Measurements from ENCODE around the gene FRAT1. TPM values are rescaled to one million over a fixed set of nuclear protein-coding genes. Genes with fewer than 3 reads are reported as not detected.
A peak's percentile ranks its signal among the peaks of the same experiment; 100 is the strongest.

Gene FRAT1
- polyA plus RNA-seq, 3 donors, result 17.0 to 34.4 (median 31.2) TPM

GRCh38 chr10:97362310-97363033, 43.4 kb downstream of the FRAT1 start:
- H3K27ac ChIP-seq (ENCODE audit: low read depth in 1 of 2, low read length in 2 of 2), result peak overlapping the region in 1 of 2 donors; percentile 38
- peak overlapping the region in 5 of 7 donors; percentile 41 to 83 (median 73) for H3K27ac Mint-ChIP-seq
- intact Hi-C loops (cut with micrococcal nuclease), result no loop called here

GRCh38 chr10:97363071-97363470, 44.0 kb downstream of the FRAT1 start:
- Histone ChIP-seq H3K36me3 (replicated peaks in 1 of 2; ENCODE audit: control insufficient read depth in 1 of 2, insufficient read depth in 2 of 2, low read length in 2 of 2) (peaks cover 30 to 77% of the 10 kb centered on the region in 2 donors), H3K4me2 (replicated peaks; ENCODE audit: extremely low read depth, low read length, poor library complexity, severe bottlenecking) (no peak overlapping the region), H4K20me1 (ENCODE audit: insufficient read depth, low read length) (no peaks in the 10 kb centered on the region), H3K4me1 (ENCODE audit: control insufficient read depth in 1 of 2, insufficient read depth in 2 of 2, low read length in 2 of 2) (peaks cover 97 to 100% of the 10 kb centered on the region in 2 donors), H3K9me3 (replicated peaks in 1 of 2; ENCODE audit: control insufficient read depth in 1 of 2, insufficient read depth in 1 of 2, low read length in 2 of 2) (no peaks in the 10 kb centered on the region), H3K9ac (ENCODE audit: insufficient read depth, low read length, poor library complexity, severe bottlenecking) (no peak overlapping the region), H3K4me3 (replicated peaks in 1 of 3; ENCODE audit: low read depth in 2 of 3, low read length in 3 of 3) (no peak overlapping the region), H3K27ac (ENCODE audit: low read depth in 1 of 2, low read length in 2 of 2) (peak overlapping the region in 1 of 2 donors; percentile 26), H3K79me2 (ENCODE audit: insufficient read depth, low read length) (peaks cover 27% of the 10 kb centered on the region), H3K27me3 (ENCODE audit: control insufficient read depth in 2 of 2, insufficient read depth in 2 of 2, low read length in 2 of 2) (no peaks in the 10 kb centered on the region), H2AFZ (ENCODE audit: insufficient read depth, low read depth, low read length, poor library complexity, severe bottlenecking) (no peak overlapping the region)
- no peak overlapping the region for H3K4me3 Mint-ChIP-seq
- H3K36me3 Mint-ChIP-seq, result peaks cover 73 to 96% of the 10 kb centered on the region in 2 donors
- WGBS (ENCODE audit: insufficient coverage), result 92% methylated on average over 2 of the region's 4 CpGs
- intact Hi-C loops (cut with micrococcal nuclease), result no loop called here
- H3K27me3 Mint-ChIP-seq (ENCODE audit: low read depth in 3 of 3), result peaks cover 1 to 4% (median 1%) of the 10 kb centered on the region in 3 donors
- peak overlapping the region in 3 of 7 donors; percentile 11 to 83 (median 47) for H3K27ac Mint-ChIP-seq
- TF ChIP-seq, protein P1, sequence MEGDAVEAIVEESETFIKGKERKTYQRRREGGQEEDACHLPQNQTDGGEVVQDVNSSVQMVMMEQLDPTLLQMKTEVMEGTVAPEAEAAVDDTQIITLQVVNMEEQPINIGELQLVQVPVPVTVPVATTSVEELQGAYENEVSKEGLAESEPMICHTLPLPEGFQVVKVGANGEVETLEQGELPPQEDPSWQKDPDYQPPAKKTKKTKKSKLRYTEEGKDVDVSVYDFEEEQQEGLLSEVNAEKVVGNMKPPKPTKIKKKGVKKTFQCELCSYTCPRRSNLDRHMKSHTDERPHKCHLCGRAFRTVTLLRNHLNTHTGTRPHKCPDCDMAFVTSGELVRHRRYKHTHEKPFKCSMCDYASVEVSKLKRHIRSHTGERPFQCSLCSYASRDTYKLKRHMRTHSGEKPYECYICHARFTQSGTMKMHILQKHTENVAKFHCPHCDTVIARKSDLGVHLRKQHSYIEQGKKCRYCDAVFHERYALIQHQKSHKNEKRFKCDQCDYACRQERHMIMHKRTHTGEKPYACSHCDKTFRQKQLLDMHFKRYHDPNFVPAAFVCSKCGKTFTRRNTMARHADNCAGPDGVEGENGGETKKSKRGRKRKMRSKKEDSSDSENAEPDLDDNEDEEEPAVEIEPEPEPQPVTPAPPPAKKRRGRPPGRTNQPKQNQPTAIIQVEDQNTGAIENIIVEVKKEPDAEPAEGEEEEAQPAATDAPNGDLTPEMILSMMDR (IDR thresholded peaks at IDR 0.05), result no peak
- DNase-seq, result no peak
- H3K9me3 Mint-ChIP-seq, result peaks cover 0 to 3% (median 0%) of the 10 kb centered on the region in 7 donors
- H3K4me1 Mint-ChIP-seq, result peaks cover 99% of the 10 kb centered on the region

More at GRCh38 chr10:97362310-97363033, 43.4 kb downstream of the FRAT1 start:
- Histone ChIP-seq H3K27me3 (ENCODE audit: control insufficient read depth in 2 of 2, insufficient read depth in 2 of 2, low read length in 2 of 2) (no peaks in the 10 kb centered on the region), H3K9me3 (replicated peaks in 1 of 2; ENCODE audit: control insufficient read depth in 1 of 2, insufficient read depth in 1 of 2, low read length in 2 of 2) (no peaks in the 10 kb centered on the region), H2AFZ (ENCODE audit: insufficient read depth, low read depth, low read length, poor library complexity, severe bottlenecking) (no peak overlapping the region), H3K4me2 (replicated peaks; ENCODE audit: extremely low read depth, low read length, poor library complexity, severe bottlenecking) (no peak overlapping the region), H3K36me3 (replicated peaks in 1 of 2; ENCODE audit: control insufficient read depth in 1 of 2, insufficient read depth in 2 of 2, low read length in 2 of 2) (peaks cover 30 to 74% of the 10 kb centered on the region in 2 donors), H3K79me2 (ENCODE audit: insufficient read depth, low read length) (peaks cover 28% of the 10 kb centered on the region), H3K4me1 (ENCODE audit: control insufficient read depth in 1 of 2, insufficient read depth in 2 of 2, low read length in 2 of 2) (peaks cover 97 to 100% of the 10 kb centered on the region in 2 donors), H4K20me1 (ENCODE audit: insufficient read depth, low read length) (no peaks in the 10 kb centered on the region), H3K4me3 (replicated peaks in 1 of 3; ENCODE audit: low read depth in 2 of 3, low read length in 3 of 3) (no peak overlapping the region), H3K9ac (ENCODE audit: insufficient read depth, low read length, poor library complexity, severe bottlenecking) (no peak overlapping the region)
- 79% methylated on average over 7 of the region's 11 CpGs for WGBS (ENCODE audit: insufficient coverage)
- Mint-ChIP-seq H3K4me3 (no peak overlapping the region), H3K4me1 (peaks cover 99% of the 10 kb centered on the region), H3K27me3 (ENCODE audit: low read depth in 3 of 3) (peaks cover 1 to 6% (median 1%) of the 10 kb centered on the region in 3 donors), H3K9me3 (peaks cover 0 to 3% (median 0%) of the 10 kb centered on the region in 7 donors), H3K36me3 (peaks cover 75 to 96% of the 10 kb centered on the region in 2 donors)
- TF ChIP-seq, protein P1 (IDR thresholded peaks at IDR 0.05), result no peak
- no peak for DNase-seq
